ENCODE measurements around the gene DCDC2. TPM values are rescaled to one million over a fixed set of nuclear protein-coding genes. Genes with fewer than 3 reads are reported as not detected.
"Not testable (repeated sequence)": the region's sequence is repeated elsewhere in the genome, so short reads cannot be mapped to it uniquely, and the experiment has no call there.

DCDC2 gene
- total RNA-seq, 3 donors from 2014 or later, result 8.9 to 9.5 TPM; not detected in 1

GRCh38 chr6:24374612-24375011 lies 16.8 kb upstream of the DCDC2 start:
- no peak for DNase-seq (ENCODE audit: low spot score in 2 of 2)
- H3K4me3 ChIP-seq, result no peak overlapping the region
- H3K27me3 ChIP-seq, result no peaks in the 10 kb centered on the region
- H3K36me3 ChIP-seq, result no peaks in the 10 kb centered on the region
- intact Hi-C loops (cut with DNase I; ENCODE audit: low total_unique reads), result no loop called here
- peaks cover 0 to 3% of the 10 kb centered on the region in 2 donors for H3K9me3 ChIP-seq
- no peak overlapping the region for H3K27ac ChIP-seq
- TF ChIP-seq POLR2A (IDR thresholded peaks at IDR 0.05) (no peak), CTCF (IDR thresholded peaks at IDR 0.05) (no peak), POLR2AphosphoS5 (IDR thresholded peaks at IDR 0.05) (no peak)
- no peaks in the 10 kb centered on the region for H3K4me1 ChIP-seq

GRCh38 chr6:24365103-24365633 lies 7.3 kb upstream of the DCDC2 start:
- H3K27ac ChIP-seq; intact Hi-C loops (cut with DNase I; ENCODE audit: low total_unique reads): not testable (repeated sequence)

DNA sequence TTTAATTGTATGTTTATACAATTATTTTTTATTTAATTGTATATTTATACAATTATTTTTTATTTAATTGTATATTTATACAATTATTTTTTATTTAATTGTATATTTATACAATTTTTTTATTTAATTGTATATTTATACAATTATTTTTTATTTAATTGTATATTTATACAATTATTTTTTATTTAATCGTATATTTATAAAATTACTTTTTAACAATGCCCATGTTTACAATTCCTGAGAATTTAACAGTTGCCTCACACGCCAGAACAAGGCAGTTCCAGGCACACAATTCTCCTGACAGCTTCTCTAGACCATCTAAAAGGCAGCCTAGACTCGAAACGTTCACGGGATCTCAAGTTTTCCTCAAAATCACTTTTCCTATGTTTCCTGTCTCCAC lies 4.5 kb upstream of the DCDC2 start:
- H3K36me3 ChIP-seq; H3K27me3 ChIP-seq; DNase-seq (ENCODE audit: low spot score in 2 of 2); H3K4me3 ChIP-seq; H3K4me1 ChIP-seq; H3K9me3 ChIP-seq; intact Hi-C loops (cut with DNase I; ENCODE audit: low total_unique reads); H3K27ac ChIP-seq: not testable (repeated sequence)

More at GRCh38 chr6:24365103-24365633, 7.3 kb upstream of the DCDC2 start:
- not testable (repeated sequence) for H3K4me3 ChIP-seq; H3K36me3 ChIP-seq; DNase-seq (ENCODE audit: low spot score in 2 of 2); H3K9me3 ChIP-seq; H3K4me1 ChIP-seq; H3K27me3 ChIP-seq

GRCh38 chr6:24359640-24360454 lies 2.0 kb upstream of the DCDC2 start:
- H3K27me3 ChIP-seq, result no peaks in the 10 kb centered on the region

GRCh38 chr6:24358219-24358821 lies 461 bp upstream of the DCDC2 start:
- Histone ChIP-seq H3K27ac (peak overlapping the region in 1 of 2 donors; percentile 69), H3K9me3 (no peaks in the 10 kb centered on the region), H3K4me1 (peaks cover 2 to 8% of the 10 kb centered on the region in 2 donors), H3K36me3 (no peaks in the 10 kb centered on the region), H3K4me3 (peak overlapping the region in 2 of 3 donors; percentile 51 to 64), H3K27me3 (no peaks in the 10 kb centered on the region)
- no peak for TF ChIP-seq CTCF (IDR thresholded peaks at IDR 0.05)
- no peak for TF ChIP-seq POLR2AphosphoS5 (IDR thresholded peaks at IDR 0.05)
- TF ChIP-seq POLR2A (IDR thresholded peaks at IDR 0.05), result no peak
- intact Hi-C loops (cut with DNase I; ENCODE audit: low total_unique reads), result no loop called here
- DNase-seq (ENCODE audit: low spot score in 2 of 2), result no peak

More at GRCh38 chr6:24359640-24360454, 2.0 kb upstream of the DCDC2 start:
- Histone ChIP-seq H3K4me1 (peaks cover 2 to 8% of the 10 kb centered on the region in 2 donors), H3K27ac (peak overlapping the region; percentile 66 to 74), H3K9me3 (no peaks in the 10 kb centered on the region), H3K4me3 (peak overlapping the region; percentile 34 to 69 (median 58)), H3K36me3 (no peaks in the 10 kb centered on the region)
- intact Hi-C loops (cut with DNase I; ENCODE audit: low total_unique reads), result no loop called here
- peak; percentile 60 to 79 for DNase-seq (ENCODE audit: low spot score in 2 of 2)
- peak in 2 of 3 donors; percentile 6 to 67 for TF ChIP-seq POLR2AphosphoS5 (IDR thresholded peaks at IDR 0.05)
- peak; percentile 56 to 84 (median 70) for TF ChIP-seq CTCF (IDR thresholded peaks at IDR 0.05)
- TF ChIP-seq POLR2A (IDR thresholded peaks at IDR 0.05), result no peak

All from breast epithelium (tissue), 4 donors.